Retina (tissue), 1 donor: ENCODE measurements around the gene LAMB1.

Experiments used
- DNase-seq: peaks from one replicate; pipeline ENCODE4 v3.0.0-alpha.2; 2016

The LAMB1 gene

GRCh38 chr7:107998150-107998549, 4.8 kb downstream of the LAMB1 start:
- no peak for DNase-seq

DNA sequence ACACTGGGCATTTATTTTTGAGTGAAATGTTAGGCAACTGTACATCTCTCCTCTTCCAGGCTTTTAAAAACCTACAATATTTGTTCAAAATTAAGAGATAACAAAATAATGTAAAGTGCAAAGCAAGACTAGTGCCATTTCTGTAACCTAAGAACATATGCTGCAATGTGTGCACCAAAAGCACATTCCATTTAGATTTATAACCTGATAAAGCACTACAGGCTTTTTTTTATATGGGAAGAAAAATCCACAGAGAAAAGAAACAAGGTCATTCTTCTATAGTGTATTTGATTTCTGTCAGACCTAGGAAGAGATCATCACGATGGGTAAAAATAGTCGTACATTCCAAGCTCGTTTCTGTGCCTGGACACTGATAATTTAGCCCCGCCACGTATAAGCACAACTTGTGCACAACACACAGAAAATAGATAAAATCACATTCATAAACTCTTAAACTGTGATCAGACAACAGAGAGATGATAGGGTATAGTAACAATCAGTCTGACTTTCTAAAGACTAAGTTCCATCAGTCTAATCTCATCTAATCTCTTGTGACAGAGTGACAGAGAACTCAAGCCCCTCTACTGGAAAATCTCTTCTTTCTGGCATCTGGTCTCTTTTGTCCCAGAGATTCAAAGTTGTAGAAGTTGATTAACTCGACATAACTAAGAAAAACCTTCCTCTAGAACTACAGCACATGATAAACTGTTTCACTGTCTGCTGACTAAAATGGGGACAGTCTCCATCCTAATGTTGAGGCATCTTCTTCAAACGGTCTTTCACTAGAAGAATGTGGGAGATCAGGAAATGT, 6.7 kb downstream of the LAMB1 start:
- DNase-seq = peak; percentile 25

DNA sequence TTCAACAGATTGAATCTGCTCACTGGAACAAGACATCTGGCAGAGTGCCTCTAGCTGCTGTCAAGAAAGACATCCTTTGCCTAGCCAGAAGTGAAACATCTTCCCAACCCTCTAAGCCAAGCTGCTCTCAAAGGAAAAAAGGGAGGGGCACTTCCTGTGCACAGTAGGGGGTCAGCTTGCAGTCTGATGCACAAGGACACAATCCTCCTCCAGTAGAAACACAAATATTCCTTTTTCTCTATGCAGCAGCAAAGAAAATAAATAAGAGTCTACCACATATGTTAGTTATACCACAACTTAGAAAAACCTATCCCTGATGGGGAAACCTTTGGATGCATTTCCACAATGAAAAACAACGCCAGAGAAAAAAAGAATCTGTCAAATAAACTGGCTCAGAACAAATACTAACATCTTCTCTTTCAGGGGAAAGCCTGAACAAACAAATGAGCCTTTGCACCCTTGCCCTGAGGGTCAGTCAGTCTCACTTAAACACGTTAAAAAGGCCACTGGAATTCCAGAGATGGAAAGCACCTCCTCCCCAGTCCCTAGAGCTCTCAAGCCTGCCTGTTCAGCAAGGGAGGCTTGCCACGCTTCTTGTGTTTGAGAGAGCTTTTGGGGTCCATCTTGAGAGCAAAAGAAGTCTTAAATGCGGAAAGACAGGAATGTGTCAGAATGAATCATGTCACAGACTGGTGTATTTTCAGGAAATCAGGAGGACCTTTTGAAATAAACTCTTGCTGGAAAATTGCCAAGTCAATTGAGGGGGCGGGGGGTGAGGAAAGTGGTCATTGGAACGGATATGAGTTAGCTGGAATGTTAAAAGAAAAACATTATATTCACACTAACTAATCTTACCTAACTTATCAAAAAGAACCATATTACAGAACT, 7.5 kb downstream of the LAMB1 start:
- peak; percentile 79 for DNase-seq

- DNase-seq = no peak
Observed at GRCh38 chr7:107994421-107995030, 8.4 kb downstream of the LAMB1 start.

- no peak for DNase-seq
Observed at GRCh38 chr7:107993891-107994291, 9.1 kb downstream of the LAMB1 start.

DNA sequence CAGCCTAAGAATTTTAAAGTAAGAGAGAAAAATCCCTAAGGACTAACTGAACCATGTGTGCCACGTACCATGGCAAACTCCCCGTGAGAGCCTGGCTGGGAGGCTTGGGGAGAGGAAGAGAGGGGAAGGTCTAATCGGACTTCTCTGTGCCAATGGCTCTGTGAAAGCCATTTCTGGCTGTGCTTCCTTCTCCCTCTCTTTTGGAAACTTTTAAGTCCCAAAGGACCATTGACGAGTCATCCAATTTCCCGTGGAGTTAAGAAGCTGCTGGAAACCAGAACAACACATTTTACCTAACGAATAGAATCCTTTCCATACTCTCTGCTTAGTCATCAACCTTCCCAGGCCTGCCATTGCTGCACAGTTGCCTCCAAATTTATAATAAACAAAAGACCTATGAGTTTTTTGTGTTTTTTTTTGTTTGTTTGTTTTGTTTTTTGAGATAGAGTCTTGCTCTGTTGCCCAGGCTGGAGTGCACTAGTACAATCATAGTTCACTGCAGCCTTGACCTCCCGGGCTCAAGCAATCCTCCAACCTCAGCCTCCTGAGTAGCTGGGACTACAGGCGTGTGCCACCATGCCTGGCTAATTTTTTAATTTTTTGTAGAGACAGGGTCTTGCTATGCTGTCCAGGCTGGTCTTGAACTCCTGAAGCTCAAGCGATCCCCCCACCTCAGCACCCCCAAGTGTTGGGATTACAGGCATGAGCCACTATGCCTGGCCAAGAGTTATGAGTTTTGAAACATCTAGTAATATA, 13.2 kb downstream of the LAMB1 start:
- DNase-seq = no peak

- no peak for DNase-seq
Observed at GRCh38 chr7:107982918-107983389, 20.0 kb downstream of the LAMB1 start.

DNA sequence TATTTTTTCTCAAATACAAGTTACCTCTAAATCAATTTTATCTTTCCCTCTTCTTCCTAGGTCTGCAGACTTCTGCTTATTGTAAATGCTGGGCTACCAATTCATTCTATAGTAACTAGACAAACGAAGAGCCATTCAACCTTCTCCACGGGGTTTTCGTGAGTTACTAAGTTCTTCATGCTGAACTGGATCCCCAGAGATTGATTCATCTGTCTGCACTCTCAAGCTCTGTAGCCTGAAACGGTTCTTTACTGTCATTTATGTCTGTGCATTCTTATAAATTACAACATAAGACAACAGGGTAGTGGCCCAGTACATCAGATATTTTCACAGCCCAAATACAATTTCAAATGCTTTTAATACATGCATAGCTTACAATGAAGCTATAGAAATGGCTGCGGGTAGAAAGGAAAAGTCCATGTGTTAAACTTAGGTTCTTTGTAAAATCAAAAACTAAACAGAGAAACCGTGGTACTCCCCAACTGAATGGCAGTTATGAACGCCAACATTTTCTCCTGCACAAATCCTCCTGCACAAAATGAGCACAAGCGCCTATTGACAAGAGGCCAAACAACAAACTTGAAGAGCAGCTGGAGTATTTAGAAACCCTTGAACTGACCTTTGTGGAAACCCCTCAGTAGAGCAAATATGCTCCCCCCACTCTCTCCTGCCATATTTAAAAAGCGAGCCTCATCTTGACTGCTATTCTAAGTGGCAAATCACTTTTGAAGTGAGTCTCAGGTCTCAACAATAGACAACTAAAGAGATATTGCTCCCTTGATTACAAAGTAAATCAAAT, 20.7 kb downstream of the LAMB1 start:
- no peak for DNase-seq

GRCh38 chr7:107981466-107981865, 21.5 kb downstream of the LAMB1 start:
- DNase-seq = no peak

DNA sequence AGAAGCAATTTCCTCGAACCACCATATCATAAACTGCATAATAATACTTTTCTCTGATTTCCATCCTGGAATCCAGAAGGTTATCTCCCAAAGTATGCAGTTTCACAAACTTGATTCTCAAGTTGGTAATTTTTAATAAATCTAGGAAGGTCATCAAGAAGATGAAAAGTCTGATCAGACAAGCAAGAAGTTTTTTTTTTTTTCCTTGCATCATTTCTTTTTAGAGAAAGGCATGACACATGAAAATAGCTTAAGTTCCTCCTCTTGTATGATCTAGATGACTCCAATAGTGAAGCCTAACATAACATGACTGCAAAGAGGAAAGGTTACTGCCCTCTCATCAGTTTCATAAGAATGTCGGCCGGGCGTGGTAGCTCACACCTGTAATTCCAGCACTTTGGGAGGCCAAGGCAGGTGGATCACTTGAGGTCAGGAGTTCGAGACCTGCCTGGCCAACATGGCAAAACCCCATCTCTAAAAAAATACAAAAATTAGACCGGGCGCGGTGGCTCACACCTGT, 22.2 kb downstream of the LAMB1 start:
- no peak for DNase-seq

DNA sequence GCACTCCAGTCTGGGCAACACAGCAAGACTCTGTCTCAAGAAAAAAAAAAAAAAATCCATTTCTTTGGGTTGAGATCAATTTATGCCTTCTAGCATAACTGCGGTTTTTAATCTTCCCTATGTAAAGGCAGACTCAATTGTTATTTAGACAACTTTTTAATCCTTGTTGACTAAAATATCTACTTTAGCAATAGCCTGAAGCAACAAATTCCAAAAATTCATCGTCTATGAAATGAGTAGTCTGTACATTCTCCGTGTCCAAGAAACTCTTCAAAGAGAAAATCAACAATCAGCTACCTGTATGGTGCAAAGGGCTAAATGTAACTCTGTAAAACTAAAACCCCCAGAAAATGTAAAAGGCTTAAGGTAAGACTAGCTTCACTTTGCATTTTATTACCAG, 22.8 kb downstream of the LAMB1 start:
- no peak for DNase-seq

DNA sequence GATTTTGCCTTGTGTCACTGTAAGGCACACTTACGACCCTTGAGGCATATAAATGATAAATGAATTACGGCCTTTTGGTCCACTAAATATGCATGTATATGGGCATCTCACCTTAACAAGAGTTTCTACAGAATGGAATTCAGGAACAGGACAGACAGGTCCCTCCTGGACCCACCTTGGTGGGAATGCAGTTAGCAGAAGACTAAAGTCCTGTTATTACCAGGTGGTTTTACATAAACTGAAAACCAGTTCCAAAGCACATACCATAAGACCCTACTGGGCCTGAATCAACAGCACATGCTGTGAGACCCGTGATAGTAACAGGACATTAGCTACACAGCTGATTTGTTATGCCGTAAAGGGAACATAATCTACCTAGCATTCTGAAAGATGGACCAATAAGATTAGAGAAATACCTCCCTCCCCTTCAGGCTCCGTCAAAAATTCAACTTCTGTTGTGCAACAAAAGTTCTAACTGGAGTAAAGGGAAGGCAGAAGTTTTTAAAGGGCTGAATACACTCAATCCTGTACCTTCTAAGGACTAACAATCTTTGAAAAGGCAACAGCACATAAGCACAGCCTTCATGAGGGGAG, 24.0 kb downstream of the LAMB1 start:
- DNase-seq = no peak

- no peak for DNase-seq
Observed at GRCh38 chr7:107977048-107977447, 25.9 kb downstream of the LAMB1 start.

DNA sequence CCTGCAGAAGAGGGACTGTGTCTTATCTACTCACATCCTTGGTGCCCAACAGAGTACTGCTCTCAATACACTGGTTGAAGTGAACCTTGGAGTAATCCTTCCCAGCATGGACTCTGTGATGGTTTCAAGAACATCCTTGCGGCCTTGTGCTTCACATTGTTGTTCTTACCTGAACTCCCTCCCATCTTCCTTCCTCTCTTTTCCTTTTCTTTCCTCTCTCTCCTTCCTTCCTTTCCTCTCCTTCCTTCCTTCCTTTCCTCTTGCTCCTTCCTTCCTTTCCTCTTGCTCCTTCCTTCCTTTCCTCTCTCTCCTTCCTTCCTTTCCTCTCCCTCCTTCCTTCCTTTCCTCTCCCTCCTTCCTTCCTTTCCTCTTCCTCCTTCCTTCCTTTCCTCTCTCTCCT, 26.3 kb downstream of the LAMB1 start:
- no peak for DNase-seq

DNA sequence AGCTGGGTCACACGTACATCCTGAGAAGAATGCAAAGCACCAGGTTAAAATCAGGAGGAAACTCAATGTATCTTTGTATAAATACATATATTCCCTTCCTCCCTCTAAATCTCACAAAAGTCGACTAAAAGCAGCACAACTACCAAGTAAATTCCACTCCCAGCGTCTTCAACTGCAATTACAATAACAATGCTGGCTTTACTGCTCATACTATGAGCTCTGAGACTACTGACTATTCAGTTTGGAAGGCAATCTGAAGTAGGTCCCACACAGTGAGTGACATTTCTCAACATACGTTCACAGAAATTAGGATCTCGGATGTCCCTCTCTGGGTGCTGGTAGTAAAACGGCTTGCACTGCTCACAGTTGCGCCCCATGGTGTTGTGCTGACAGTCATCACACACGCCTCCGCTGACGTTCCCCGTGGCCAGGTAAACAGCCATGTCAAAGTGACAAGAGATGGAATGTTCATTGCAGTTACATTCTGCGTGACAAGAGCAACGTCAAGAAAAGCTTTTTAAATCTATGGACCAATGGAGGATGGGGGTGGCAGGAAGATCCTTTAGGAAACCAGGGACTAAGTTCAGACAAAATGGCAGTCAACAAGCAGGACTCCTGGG, 27.5 kb downstream of the LAMB1 start:
- DNase-seq = no peak

DNA sequence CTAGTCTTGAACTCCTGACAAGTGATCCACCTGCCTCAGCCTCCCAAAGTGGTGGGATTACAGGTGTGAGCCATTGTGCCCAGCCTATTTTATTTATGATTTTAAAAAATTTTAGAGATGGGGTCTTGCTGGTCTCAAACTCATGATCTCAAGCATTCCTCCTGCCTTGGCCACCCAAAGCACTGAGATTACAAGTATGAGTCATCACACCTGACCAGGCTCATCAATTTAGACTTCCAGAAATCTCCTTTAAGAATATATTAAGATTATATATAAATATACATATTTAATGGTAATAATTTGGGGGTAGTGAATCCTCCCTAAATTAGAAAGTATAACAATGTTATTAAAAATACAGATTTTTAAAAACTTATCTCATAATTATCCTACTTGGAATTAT, 29.1 kb downstream of the LAMB1 start:
- DNase-seq = no peak

GRCh38 chr7:107972941-107973376, 30.0 kb downstream of the LAMB1 start:
- DNase-seq = no peak

DNA sequence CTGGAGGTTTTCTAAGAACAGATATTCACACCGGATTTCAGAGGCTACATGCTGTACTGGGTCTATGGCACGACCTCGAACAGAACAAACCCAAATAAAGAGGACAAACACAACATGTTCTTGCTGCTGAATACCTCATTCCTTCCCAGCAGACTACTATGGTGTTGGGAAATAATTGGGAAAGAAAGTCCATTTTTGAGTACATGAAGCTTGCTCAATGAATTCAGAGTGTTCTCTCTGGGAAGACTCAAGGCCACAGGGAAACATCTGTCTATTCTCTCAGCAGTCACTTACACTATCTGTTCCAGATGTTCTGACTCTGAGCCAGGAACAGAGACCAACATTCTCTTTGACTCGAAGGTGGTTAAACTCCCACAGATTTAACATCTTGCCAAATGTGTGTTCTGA, 30.9 kb downstream of the LAMB1 start:
- no peak for DNase-seq

DNA sequence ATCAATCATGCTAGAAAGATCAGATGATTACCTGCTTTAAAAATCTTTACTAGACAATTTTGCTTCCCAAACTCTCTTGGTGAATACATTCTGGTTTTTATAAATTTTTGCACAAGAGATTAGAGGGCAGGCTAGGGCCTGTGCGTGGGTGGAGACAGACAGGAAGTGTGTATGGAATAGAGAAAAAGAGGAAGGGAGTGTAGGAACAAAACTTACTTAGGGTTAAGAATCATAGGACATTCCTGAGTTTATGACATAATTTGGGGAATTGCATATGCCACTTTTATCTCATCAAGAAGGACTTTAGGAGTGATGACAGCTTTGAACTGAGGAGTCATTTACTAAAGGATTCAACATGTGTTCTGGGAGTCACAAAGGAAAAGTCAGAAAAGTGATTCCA, 31.3 kb downstream of the LAMB1 start:
- no peak for DNase-seq

DNA sequence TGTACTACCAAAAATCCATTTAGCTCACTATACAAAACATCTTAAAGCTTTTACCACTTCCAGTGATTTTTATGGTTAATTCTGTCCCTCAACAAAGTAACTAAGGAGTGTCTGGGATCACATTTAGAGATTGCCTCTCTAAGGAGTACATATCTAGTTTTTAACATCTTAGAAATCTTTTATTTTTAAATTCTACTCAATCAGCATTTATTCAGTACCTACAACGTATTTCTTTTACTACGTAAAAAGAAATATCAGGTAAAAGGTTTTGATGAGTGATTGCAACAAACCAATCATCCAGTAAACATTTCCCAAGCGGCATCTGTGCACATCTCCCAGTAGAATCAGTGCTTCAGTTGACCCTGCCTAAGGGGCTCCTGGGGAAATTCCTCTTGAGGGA, 31.9 kb downstream of the LAMB1 start:
- DNase-seq = no peak

GRCh38 chr7:107969856-107970255, 33.1 kb downstream of the LAMB1 start:
- no peak for DNase-seq
